ENCODE data around the gene ADGRL3. TPM values are rescaled to one million over a fixed set of nuclear protein-coding genes. Genes with fewer than 3 reads are reported as not detected.
"Not testable (repeated sequence)": the region's sequence is repeated elsewhere in the genome, so short reads cannot be mapped to it uniquely, and the experiment has no call there.

The ADGRL3 gene
- total RNA-seq, 1 donor from 2014 or later = 0.12 TPM

DNA sequence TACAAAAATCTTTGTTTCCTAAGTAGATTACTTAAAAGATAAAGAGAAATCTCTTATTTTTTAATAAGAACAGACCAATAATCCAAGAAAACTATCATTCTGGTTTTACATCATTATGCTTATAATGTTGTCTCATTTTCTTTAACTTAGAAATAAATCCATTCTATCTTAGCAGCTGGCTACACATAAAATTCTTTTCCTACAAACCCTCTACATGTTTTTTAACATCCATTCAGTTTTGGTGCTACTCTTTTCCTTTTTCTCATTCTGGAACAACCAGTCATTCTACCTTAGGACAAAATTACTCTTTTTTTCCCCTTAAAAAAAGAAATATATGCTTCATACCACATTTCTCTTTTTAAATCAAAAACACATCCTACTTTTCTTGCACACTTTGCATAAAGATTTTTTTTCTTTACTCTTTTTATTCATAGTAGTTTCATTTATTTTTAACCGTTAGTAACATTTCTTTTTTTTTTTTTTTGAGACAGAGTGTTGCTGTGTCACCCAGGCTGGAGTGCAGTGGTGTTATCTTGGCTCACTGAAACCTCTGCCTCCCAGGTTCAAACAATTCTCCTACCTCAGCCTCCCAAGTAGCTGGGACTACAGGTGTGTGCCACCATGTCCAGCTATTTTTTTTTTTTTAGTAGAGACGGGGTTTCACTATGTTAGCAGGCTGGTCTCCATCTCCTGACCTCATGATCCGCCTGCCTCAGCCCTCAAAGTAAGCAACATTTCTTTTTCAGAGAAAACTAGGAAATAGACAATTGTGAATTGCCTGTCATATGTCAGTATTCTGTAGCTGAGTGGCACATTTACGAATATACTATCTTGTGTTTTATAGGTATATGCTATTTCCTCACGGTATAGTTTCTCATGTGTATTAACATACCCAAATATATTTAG is 562.8 kb downstream of the ADGRL3 start:
- TF ChIP-seq, protein P1, sequence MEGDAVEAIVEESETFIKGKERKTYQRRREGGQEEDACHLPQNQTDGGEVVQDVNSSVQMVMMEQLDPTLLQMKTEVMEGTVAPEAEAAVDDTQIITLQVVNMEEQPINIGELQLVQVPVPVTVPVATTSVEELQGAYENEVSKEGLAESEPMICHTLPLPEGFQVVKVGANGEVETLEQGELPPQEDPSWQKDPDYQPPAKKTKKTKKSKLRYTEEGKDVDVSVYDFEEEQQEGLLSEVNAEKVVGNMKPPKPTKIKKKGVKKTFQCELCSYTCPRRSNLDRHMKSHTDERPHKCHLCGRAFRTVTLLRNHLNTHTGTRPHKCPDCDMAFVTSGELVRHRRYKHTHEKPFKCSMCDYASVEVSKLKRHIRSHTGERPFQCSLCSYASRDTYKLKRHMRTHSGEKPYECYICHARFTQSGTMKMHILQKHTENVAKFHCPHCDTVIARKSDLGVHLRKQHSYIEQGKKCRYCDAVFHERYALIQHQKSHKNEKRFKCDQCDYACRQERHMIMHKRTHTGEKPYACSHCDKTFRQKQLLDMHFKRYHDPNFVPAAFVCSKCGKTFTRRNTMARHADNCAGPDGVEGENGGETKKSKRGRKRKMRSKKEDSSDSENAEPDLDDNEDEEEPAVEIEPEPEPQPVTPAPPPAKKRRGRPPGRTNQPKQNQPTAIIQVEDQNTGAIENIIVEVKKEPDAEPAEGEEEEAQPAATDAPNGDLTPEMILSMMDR (conservative IDR thresholded peaks at IDR 0.05; ENCODE audit: low read depth, low read length) = no peak
- DNase-seq (ENCODE audit: low read depth) = no peak

DNA sequence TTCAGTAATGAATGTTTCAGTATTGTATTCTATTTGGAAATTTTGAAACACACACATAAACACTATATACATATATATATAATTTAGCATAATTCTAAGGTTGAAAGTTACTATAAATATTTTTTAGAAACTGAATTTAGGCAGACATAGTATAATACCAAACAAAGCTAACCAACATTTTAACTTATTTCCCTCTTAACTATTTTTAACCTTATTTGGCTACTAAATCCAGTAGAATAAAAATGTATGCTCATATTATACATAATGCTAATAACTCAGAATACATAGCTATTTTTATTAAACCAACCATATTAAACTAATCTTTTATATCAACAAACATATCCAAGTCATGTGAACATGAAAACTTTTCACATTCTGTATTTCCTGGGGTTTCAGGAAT is 563.6 kb downstream of the ADGRL3 start:
- TF ChIP-seq, protein P1 (conservative IDR thresholded peaks at IDR 0.05; ENCODE audit: low read depth, low read length) = no peak
- no peak for DNase-seq (ENCODE audit: low read depth)
- no peak overlapping the region for H3K4me3 ChIP-seq (ENCODE audit: low read depth, low read length)

More for the DNA sequence above, 562.8 kb downstream of the ADGRL3 start:
- no peak overlapping the region for H3K4me3 ChIP-seq (ENCODE audit: low read depth, low read length)

DNA sequence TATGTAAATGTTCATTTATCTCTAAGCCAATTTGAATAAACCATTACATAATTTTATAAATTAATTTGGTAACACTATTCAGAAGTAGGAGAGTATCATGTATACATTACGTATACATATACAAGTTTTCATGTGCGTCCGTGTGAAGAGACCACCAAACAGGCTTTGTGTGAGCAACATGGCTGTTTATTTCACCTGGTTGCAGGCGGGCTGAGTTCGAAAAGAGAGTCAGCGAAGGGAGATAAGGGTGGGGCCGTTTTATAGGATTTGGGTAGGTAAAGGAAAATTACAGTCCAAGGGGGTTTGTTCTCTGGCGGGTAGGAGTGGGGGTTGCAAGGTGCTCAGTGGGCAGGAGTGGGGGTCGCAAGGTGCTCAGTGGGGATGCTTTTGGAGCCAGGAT is 564.0 kb downstream of the ADGRL3 start:
- H3K4me3 ChIP-seq (ENCODE audit: low read depth, low read length); DNase-seq (ENCODE audit: low read depth): not testable (repeated sequence)

DNA sequence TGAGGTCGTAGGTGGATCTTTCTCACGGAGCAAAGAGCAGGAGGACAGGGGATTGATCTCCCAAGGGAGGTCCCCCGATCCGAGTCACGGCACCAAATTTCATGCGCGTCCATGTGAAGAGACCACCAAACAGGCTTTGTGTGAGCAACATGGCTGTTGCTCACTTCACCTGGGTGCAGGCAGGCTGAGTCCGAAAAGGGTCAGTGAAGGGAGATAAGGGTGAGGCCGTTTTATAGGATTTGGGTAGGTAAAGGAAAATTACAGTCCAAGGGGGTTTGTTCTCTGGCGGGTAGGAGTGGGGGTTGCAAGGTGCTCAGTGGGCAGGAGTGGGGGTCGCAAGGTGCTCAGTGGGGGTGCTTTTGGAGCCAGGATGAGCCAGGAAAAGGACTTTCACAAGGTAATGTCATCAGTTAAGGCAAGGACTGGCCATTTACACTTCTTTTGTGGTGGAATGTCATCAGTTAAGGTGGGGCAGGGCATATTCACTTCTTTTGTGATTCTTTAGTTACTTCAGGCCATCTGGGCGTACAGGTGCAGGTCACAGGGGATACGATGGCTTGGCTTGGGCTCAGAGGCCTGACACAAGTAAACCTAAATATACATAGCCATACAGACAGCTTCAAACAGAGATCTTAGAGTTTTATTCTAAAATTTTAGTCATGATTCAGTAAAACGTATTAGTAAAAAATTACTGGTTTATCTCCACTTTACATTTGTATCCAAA is 569.5 kb downstream of the ADGRL3 start:
- H3K4me3 ChIP-seq (ENCODE audit: low read depth, low read length) = not testable (repeated sequence)

DNA sequence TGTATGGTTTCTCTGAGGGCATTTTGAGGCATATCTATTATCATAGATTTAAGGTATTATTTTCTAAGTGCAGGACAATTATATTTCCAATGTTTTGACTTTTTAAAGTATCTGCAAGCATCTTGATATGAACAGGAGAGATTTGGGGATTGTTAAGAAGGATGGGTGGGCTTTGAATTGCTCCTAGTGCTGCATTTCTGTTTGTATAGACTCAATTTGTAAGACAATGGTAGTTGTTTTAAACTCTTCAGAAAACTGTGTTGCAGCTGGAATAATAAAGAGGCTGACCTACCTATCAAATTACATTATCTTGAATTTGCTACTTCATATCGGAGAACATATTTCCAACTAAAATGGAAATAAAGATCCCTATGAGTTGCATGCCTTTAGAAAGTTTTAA is 570.3 kb downstream of the ADGRL3 start:
- TF ChIP-seq, protein P1 (conservative IDR thresholded peaks at IDR 0.05; ENCODE audit: low read depth, low read length) = no peak
- no peak overlapping the region for H3K4me3 ChIP-seq (ENCODE audit: low read depth, low read length)
- no peak for DNase-seq (ENCODE audit: low read depth)

More for the DNA sequence above, 569.5 kb downstream of the ADGRL3 start:
- not testable (repeated sequence) for DNase-seq (ENCODE audit: low read depth)

DNA sequence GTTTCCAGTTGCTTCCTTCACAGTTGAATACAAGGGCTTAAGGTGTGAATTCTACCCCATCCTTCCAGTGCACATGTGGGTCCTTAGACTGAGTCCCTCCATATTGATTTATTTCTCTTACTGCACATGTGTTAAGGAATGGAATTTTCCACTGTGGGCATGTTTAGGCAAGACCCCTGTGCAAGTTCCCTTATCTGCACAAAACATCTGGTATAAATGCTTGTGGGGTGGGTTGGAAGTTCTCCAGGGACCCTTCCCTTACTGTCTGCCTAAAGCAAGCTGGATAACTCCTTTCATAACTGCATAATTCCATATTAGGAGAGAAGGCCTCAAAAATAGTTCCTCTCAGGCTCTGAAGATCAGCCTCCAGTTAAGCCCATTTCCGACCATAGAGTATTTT is 570.9 kb downstream of the ADGRL3 start:
- TF ChIP-seq, protein P1 (conservative IDR thresholded peaks at IDR 0.05; ENCODE audit: low read depth, low read length) = no peak
- no peak for DNase-seq (ENCODE audit: low read depth)
- no peak overlapping the region for H3K4me3 ChIP-seq (ENCODE audit: low read depth, low read length)

DNA sequence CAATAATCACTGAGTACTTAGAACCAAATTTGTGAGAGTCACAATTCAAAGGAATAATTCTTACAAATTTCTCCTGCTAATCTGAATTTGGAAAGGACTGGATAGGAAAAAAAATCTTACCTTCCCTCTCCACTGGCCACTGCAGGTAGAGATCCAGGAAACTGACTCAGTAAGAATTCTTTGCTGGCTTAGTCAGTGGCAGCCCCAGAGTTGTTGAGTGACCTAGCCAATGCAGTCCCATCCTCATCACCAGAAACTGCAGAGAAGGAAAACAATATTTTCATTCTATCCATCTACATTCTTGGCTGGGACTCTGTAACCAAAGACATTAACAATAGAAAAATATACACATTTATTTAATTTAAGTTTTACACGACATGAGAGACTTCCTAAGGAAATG is 572.0 kb downstream of the ADGRL3 start:
- no peak for DNase-seq (ENCODE audit: low read depth)
- TF ChIP-seq, protein P1 (conservative IDR thresholded peaks at IDR 0.05; ENCODE audit: low read depth, low read length) = no peak
- no peak overlapping the region for H3K4me3 ChIP-seq (ENCODE audit: low read depth, low read length)

Data from epithelial cell of proximal tubule (primary cell).